HCT116 (cell line): ENCODE results near the gene ZNF165. TPM values are rescaled to one million over a fixed set of nuclear protein-coding genes. Genes with fewer than 3 reads are reported as not detected.

Experiments used
- ATAC-seq: fragments of 200-7000 bp; cut with Tn5 transposase; 2 replicates; pipeline ENCODE4 v1.9.1; 2020; ENCODE audit warnings: mild to moderate bottlenecking, moderate library complexity
- BruUV-seq: library from RNA; stranded (reverse); fragments of 400-500 nt; replicated peaks from 2 replicates; lab custom pipeline; 2021; lab: Mats Ljungman, UMichigan
- CTCF ChIA-PET: fragments of 300-600 bp; sonication (Branson Sonifier 250); formaldehyde crosslinking; loops from one replicate; lab custom pipeline; 2021; ENCODE audit warnings: antibody characterized with exemption; lab: Charles Lee
- POLR2A ChIA-PET: fragments of 300-600, 350-600 bp; sonication (Branson Sonifier 250); formaldehyde crosslinking; loops from one replicate; lab custom pipeline; 2021; ENCODE audit warnings: antibody characterized with exemption; lab: Charles Lee
- RAD21 ChIA-PET, 2 experiments: fragments of 300-600 bp; sonication (Branson Sonifier 250); formaldehyde crosslinking; loops; one replicate each; lab custom pipeline; 2023; ENCODE audit warnings: low total read pairs in 2 of 2; ENCODE audit not compliant: uncharacterized antibody in 2 of 2, unreplicated experiment in 2 of 2, low non-redundant PET in 1 of 2; lab: Charles Lee
- DNase-seq: peaks from one replicate; pipeline ENCODE4 v3.0.0-alpha.2; 2010; ENCODE audit warnings: low read depth, low spot score
- H2AFZ ChIP-seq: fragments of 200-600 bp; shearing (Covaris generic), sonication (generic); 2 replicates; pipeline ENCODE4 v1.6.1; 2017; ENCODE audit warnings: low read depth, mixed run types, mixed read lengths, antibody characterized with exemption, low read length; ENCODE audit not compliant: poor library complexity, severe bottlenecking
- H3K27ac ChIP-seq: 2 replicates; pipeline ENCODE4 v1.5.1; 2012; ENCODE audit warnings: low read depth, low read length
- H3K27me3 ChIP-seq: fragments of 200-600 bp; sonication (generic); 2 replicates; pipeline ENCODE4 v1.6.1; 2016; ENCODE audit warnings: mixed run types, low read length, mixed read lengths; ENCODE audit not compliant: insufficient read depth
- H3K36me3 ChIP-seq, 2 experiments: fragments of 200-500 bp in 1 of 2; fragments of 200-600 bp in 1 of 2; sonication (Bioruptor generic) in 1 of 2; sonication (generic) in 1 of 2; 2 replicates each; pipeline versions ENCODE4 v1.5.1 to v1.6.1; 2014 to 2016; ENCODE audit warnings: low read length in 2 of 2, inconsistent platforms in 1 of 2, mixed read lengths in 1 of 2, mixed run types in 1 of 2; ENCODE audit not compliant: insufficient read depth in 2 of 2, control insufficient read depth in 1 of 2
- H3K4me1 ChIP-seq, 2 experiments: fragments of 200-600 bp in 1 of 2; sonication (generic) in 1 of 2; 2 replicates each; pipeline versions ENCODE4 v1.5.1 to v1.6.1; 2012 to 2017; ENCODE audit warnings: low read length in 2 of 2, inconsistent platforms in 1 of 2, mild to moderate bottlenecking in 1 of 2, mixed read lengths in 1 of 2, mixed run types in 1 of 2, moderate library complexity in 1 of 2; ENCODE audit not compliant: insufficient read depth in 2 of 2, control insufficient read depth in 1 of 2
- H3K4me2 ChIP-seq: fragments of 200-600 bp; sonication (generic); 2 replicates; pipeline ENCODE4 v1.6.1; 2017; ENCODE audit warnings: mixed run types, low read length, mixed read lengths
- H3K4me3 ChIP-seq, 2 experiments: fragments of 200-600 bp in 1 of 2; sonication (generic) in 1 of 2; replicated peaks in 1 of 2; 2 replicates each; pipeline ENCODE4 v1.5.1; 2011 to 2016; ENCODE audit warnings: low read length in 2 of 2, control low read depth in 1 of 2, low read depth in 1 of 2, mild to moderate bottlenecking in 1 of 2, mixed read lengths in 1 of 2, mixed run types in 1 of 2
- H3K79me2 ChIP-seq: fragments of 200-600 bp; sonication (generic); 2 replicates; pipeline ENCODE4 v1.6.1; 2017; ENCODE audit warnings: mild to moderate bottlenecking, mixed run types, low read length, moderate library complexity, mixed read lengths; ENCODE audit not compliant: insufficient read depth
- H3K9ac ChIP-seq: fragments of 200-600 bp; sonication (generic); 2 replicates; pipeline ENCODE4 v1.6.1; 2016; ENCODE audit warnings: low read length, mixed read lengths
- H3K9me2 ChIP-seq: fragments of 200-600 bp; sonication (generic), shearing (Covaris generic); 2 replicates; pipeline ENCODE4 v1.6.1; 2017; ENCODE audit warnings: mixed run types, mild to moderate bottlenecking, moderate library complexity; ENCODE audit not compliant: insufficient read depth
- H3K9me3 ChIP-seq, 2 experiments: fragments of 200-500 bp in 1 of 2; fragments of 200-600 bp in 1 of 2; sonication (Bioruptor generic) in 1 of 2; sonication (generic) in 1 of 2; 2 replicates each; pipeline ENCODE4 v1.6.1; 2014 to 2017; ENCODE audit warnings: low read length in 2 of 2, mixed read lengths in 2 of 2, inconsistent platforms in 1 of 2, low read depth in 1 of 2, mild to moderate bottlenecking in 1 of 2, mixed run types in 1 of 2, moderate library complexity in 1 of 2; ENCODE audit not compliant: control insufficient read depth in 1 of 2, insufficient read depth in 1 of 2
- H4K20me1 ChIP-seq: fragments of 200-600 bp; sonication (generic), shearing (Covaris generic); 2 replicates; pipeline ENCODE4 v1.6.1; 2017; ENCODE audit warnings: mixed run types, mild to moderate bottlenecking, moderate library complexity; ENCODE audit not compliant: insufficient read depth
- CBX3 ChIP-seq: IDR thresholded peaks from 2 replicates; pipeline ENCODE4 v1.6.1; 2012; ENCODE audit warnings: low read depth
- EGR1 ChIP-seq: IDR thresholded peaks from 2 replicates; pipeline ENCODE4 v1.6.1; 2012; ENCODE audit warnings: low read depth
- ELF1 ChIP-seq: IDR thresholded peaks from 2 replicates; pipeline ENCODE4 v1.6.1; 2012; ENCODE audit warnings: low read depth, borderline replicate concordance
- EZH2phosphoT487 ChIP-seq: fragments of 200-600 bp; IDR thresholded peaks from 2 replicates; pipeline ENCODE4 v1.6.1; 2018; ENCODE audit warnings: antibody characterized with exemption, borderline replicate concordance
- JUND ChIP-seq: IDR thresholded peaks from 2 replicates; pipeline ENCODE4 v1.6.1; 2012
- MAX ChIP-seq: IDR thresholded peaks from 2 replicates; pipeline ENCODE4 v1.6.1; 2012
- POLR2A ChIP-seq: IDR thresholded peaks from 2 replicates; pipeline ENCODE4 v1.7.0; 2011; ENCODE audit warnings: borderline replicate concordance; ENCODE audit not compliant: insufficient read depth, insufficient read length; ENCODE audit errors: extremely low read depth
- POLR2AphosphoS5 ChIP-seq: IDR thresholded peaks from 2 replicates; pipeline ENCODE4 v1.6.1; 2011; ENCODE audit warnings: mild to moderate bottlenecking, low read depth, low read length, moderate library complexity
- RAD21 ChIP-seq: IDR thresholded peaks from 2 replicates; pipeline ENCODE4 v1.6.1; 2012; ENCODE audit warnings: low read depth, mild to moderate bottlenecking
- SIN3A ChIP-seq: IDR thresholded peaks from 2 replicates; pipeline ENCODE4 v1.6.1; 2012; ENCODE audit warnings: low read depth
- SP1 ChIP-seq: IDR thresholded peaks from 2 replicates; pipeline ENCODE4 v1.6.1; 2012; ENCODE audit warnings: low read depth
- SRF ChIP-seq: IDR thresholded peaks from 2 replicates; pipeline ENCODE4 v1.6.1; 2012; ENCODE audit warnings: low read depth
- TCF7L2 ChIP-seq: IDR thresholded peaks from 2 replicates; pipeline ENCODE4 v1.7.0; 2011; ENCODE audit warnings: borderline replicate concordance, inconsistent platforms; ENCODE audit not compliant: insufficient read depth, insufficient read length; ENCODE audit errors: extremely low read depth
- YY1 ChIP-seq: IDR thresholded peaks from 2 replicates; pipeline ENCODE4 v1.6.1; 2011; ENCODE audit warnings: low read length, low read depth, moderate library complexity, mild to moderate bottlenecking; ENCODE audit not compliant: insufficient replicate concordance; ENCODE audit errors: extremely low read depth
- ZFX ChIP-seq: fragments of 450-650 bp; IDR thresholded peaks from 2 replicates; pipeline ENCODE4 v1.6.1; 2017
- ZNF274 ChIP-seq: fragments of 200-500 bp; sonication (Bioruptor generic); IDR thresholded peaks from 2 replicates; pipeline ENCODE4 v1.6.1; 2014; ENCODE audit warnings: mild to moderate bottlenecking, low read depth, low read length, inconsistent platforms
- intact Hi-C: fragments of 100-400 bp; cut with micrococcal nuclease; formaldehyde crosslinking; loops from 2 replicates; pipeline ENCODE4 v1.10.0; 2022
- total RNA-seq: library from RNA; stranded (reverse); gene quantifications from one replicate; pipeline ENCODE4 v1.2.1, GENCODE V29; 2021; ENCODE audit not compliant: unreplicated experiment
- TF ChIP-seq, protein P1 (sequence below): IDR thresholded peaks from 2 replicates; pipeline ENCODE4 v1.6.1; 2012
- TF ChIP-seq, protein P2 (sequence below): IDR thresholded peaks from 2 replicates; pipeline ENCODE4 v1.6.1; 2012; ENCODE audit warnings: low read depth
- TF ChIP-seq, protein P3 (sequence below): IDR thresholded peaks from 2 replicates; pipeline ENCODE4 v1.6.1; 2011; ENCODE audit warnings: mild to moderate bottlenecking, low read length, moderate library complexity; ENCODE audit not compliant: insufficient replicate concordance; ENCODE audit errors: extremely low read depth

The ZNF165 gene
- total RNA-seq, 1 experiment from 2014 or later: 11.2 TPM

DNA sequence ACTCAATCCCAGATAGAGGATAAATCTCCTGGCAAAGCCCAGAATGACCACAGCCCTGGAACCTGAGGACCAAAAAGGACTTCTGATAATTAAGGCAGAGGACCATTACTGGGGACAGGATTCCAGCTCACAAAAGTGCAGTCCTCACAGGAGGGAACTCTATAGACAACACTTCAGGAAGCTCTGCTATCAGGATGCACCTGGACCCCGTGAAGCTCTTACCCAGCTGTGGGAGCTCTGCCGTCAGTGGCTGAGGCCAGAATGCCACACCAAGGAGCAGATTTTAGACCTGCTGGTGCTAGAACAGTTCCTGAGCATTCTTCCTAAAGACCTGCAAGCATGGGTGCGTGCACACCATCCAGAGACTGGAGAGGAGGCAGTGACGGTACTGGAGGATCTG, 45.0 kb downstream of the ZNF165 start:
- Histone ChIP-seq H3K36me3 (peaks cover 13 to 26% of the 10 kb centered on the region in 2 experiments; a peak in 3 of 4 replicates), H3K4me3 (peak overlapping the region; percentile 73 to 79), H3K79me2 (peaks cover 62% of the 10 kb centered on the region), H3K9ac (peak overlapping the region; percentile 60), H3K9me3 (no peaks in the 10 kb centered on the region), H3K27me3 (no peaks in the 10 kb centered on the region), H3K4me1 (peaks cover 7 to 12% of the 10 kb centered on the region in 2 experiments; a peak in 2 of 4 replicates), H3K4me2 (peak overlapping the region; percentile 76), H3K9me2 (no peaks in the 10 kb centered on the region), H4K20me1 (no peaks in the 10 kb centered on the region), H3K27ac (no peak overlapping the region), H2AFZ (no peak overlapping the region)
- DNase-seq (no peak), ATAC-seq (no peak)
- intact Hi-C loops: loop anchor here (2.0 kb wide), 1 partner anchor 15 kb away; the partner anchor contains the start of gene ZKSCAN8
- no TSS peak for BruUV-seq
- ChIA-PET CTCF (no interaction called here), RAD21 (no interaction called here), POLR2A (interaction anchor here (1.2 to 2.7 kb wide), 2 partner anchors 15 to 16 kb away, joined by 5 to 21 read pairs; partner anchors contain the start of gene ZKSCAN8)
- TF ChIP-seq POLR2A: no peak
- no peak for TF ChIP-seq MAX
- TF ChIP-seq YY1: no peak
- no peak for TF ChIP-seq SP1
- TF ChIP-seq, protein P1, sequence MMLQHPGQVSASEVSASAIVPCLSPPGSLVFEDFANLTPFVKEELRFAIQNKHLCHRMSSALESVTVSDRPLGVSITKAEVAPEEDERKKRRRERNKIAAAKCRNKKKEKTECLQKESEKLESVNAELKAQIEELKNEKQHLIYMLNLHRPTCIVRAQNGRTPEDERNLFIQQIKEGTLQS: no peak
- no peak for TF ChIP-seq SRF
- TF ChIP-seq ZFX: no peak
- no peak for TF ChIP-seq EZH2phosphoT487
- TF ChIP-seq JUND: no peak
- no peak for TF ChIP-seq TCF7L2
- no peak for TF ChIP-seq CBX3
- no peak for TF ChIP-seq ELF1
- no peak for TF ChIP-seq ZNF274
- TF ChIP-seq POLR2AphosphoS5: no peak
- no peak for TF ChIP-seq EGR1
- TF ChIP-seq, protein P2, sequence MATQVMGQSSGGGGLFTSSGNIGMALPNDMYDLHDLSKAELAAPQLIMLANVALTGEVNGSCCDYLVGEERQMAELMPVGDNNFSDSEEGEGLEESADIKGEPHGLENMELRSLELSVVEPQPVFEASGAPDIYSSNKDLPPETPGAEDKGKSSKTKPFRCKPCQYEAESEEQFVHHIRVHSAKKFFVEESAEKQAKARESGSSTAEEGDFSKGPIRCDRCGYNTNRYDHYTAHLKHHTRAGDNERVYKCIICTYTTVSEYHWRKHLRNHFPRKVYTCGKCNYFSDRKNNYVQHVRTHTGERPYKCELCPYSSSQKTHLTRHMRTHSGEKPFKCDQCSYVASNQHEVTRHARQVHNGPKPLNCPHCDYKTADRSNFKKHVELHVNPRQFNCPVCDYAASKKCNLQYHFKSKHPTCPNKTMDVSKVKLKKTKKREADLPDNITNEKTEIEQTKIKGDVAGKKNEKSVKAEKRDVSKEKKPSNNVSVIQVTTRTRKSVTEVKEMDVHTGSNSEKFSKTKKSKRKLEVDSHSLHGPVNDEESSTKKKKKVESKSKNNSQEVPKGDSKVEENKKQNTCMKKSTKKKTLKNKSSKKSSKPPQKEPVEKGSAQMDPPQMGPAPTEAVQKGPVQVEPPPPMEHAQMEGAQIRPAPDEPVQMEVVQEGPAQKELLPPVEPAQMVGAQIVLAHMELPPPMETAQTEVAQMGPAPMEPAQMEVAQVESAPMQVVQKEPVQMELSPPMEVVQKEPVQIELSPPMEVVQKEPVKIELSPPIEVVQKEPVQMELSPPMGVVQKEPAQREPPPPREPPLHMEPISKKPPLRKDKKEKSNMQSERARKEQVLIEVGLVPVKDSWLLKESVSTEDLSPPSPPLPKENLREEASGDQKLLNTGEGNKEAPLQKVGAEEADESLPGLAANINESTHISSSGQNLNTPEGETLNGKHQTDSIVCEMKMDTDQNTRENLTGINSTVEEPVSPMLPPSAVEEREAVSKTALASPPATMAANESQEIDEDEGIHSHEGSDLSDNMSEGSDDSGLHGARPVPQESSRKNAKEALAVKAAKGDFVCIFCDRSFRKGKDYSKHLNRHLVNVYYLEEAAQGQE: no peak
- no peak for TF ChIP-seq SIN3A
- TF ChIP-seq, protein P3, sequence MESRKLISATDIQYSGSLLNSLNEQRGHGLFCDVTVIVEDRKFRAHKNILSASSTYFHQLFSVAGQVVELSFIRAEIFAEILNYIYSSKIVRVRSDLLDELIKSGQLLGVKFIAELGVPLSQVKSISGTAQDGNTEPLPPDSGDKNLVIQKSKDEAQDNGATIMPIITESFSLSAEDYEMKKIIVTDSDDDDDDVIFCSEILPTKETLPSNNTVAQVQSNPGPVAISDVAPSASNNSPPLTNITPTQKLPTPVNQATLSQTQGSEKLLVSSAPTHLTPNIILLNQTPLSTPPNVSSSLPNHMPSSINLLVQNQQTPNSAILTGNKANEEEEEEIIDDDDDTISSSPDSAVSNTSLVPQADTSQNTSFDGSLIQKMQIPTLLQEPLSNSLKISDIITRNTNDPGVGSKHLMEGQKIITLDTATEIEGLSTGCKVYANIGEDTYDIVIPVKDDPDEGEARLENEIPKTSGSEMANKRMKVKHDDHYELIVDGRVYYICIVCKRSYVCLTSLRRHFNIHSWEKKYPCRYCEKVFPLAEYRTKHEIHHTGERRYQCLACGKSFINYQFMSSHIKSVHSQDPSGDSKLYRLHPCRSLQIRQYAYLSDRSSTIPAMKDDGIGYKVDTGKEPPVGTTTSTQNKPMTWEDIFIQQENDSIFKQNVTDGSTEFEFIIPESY: no peak
- TF ChIP-seq RAD21: no peak
